HS-27A (cell line): ENCODE measurements around the gene PSMB5.

Experiments used
- DNase-seq: peaks from one replicate; pipeline ENCODE4 v3.0.0-alpha.2; 2012; ENCODE audit warnings: low read depth, missing footprints

Gene PSMB5

GRCh38 chr14:23043754-23044153 is 9.1 kb upstream of the PSMB5 start:
- DNase-seq: no peak

GRCh38 chr14:23043145-23043544 is 8.4 kb upstream of the PSMB5 start:
- DNase-seq: no peak

- no peak for DNase-seq
Observed at GRCh38 chr14:23042162-23042965, 7.7 kb upstream of the PSMB5 start, which contains the start of gene PSMB11. PSMB11 (plus strand) TSS chr14:23042212; CDS start chr14:23042226, 14 bp downstream.

GRCh38 chr14:23041729-23042128 is 7.0 kb upstream of the PSMB5 start:
- no peak for DNase-seq

GRCh38 chr14:23040100-23040499 is 5.4 kb upstream of the PSMB5 start:
- no peak for DNase-seq

GRCh38 chr14:23035303-23036144 is 824 bp upstream of the PSMB5 start:
- no peak for DNase-seq

- DNase-seq: no peak
Observed at GRCh38 chr14:23033801-23034497, 751 bp downstream of the PSMB5 start.

GRCh38 chr14:23033251-23033727 is 1.4 kb downstream of the PSMB5 start:
- DNase-seq: no peak

- no peak for DNase-seq
Observed at GRCh38 chr14:23030936-23031335, 3.8 kb downstream of the PSMB5 start.

GRCh38 chr14:23028799-23029198 is 5.9 kb downstream of the PSMB5 start:
- no peak for DNase-seq

GRCh38 chr14:23025151-23025814 is 9.4 kb downstream of the PSMB5 start:
- DNase-seq: no peak

- no peak for DNase-seq
Observed at GRCh38 chr14:23024612-23025075, 10.1 kb downstream of the PSMB5 start.

GRCh38 chr14:23023795-23024152 is 10.9 kb downstream of the PSMB5 start:
- DNase-seq: no peak

- no peak for DNase-seq
Observed at GRCh38 chr14:23023022-23023794, 11.5 kb downstream of the PSMB5 start.

- no peak for DNase-seq
Observed at GRCh38 chr14:23021889-23022442, 12.7 kb downstream of the PSMB5 start.

- no peak for DNase-seq
Observed at GRCh38 chr14:23021434-23021833, 13.3 kb downstream of the PSMB5 start.

- DNase-seq: no peak
Observed at GRCh38 chr14:23020143-23021128, 14.3 kb downstream of the PSMB5 start.

GRCh38 chr14:23018107-23018506 is 16.6 kb downstream of the PSMB5 start:
- no peak for DNase-seq

GRCh38 chr14:23017091-23017490 is 17.6 kb downstream of the PSMB5 start:
- no peak for DNase-seq
